Retina (tissue), 1 donor: ENCODE measurements around the gene ADM.

Experiments used
- DNase-seq: peaks from one replicate; pipeline ENCODE4 v3.0.0-alpha.2; 2016

Gene ADM

GRCh38 chr11:10291801-10292638 lies 12.9 kb upstream of the ADM start:
- no peak for DNase-seq

- DNase-seq, result peak; percentile 74
These were observed 11.2 kb upstream of the ADM start, which contains the start of gene SBF2 for GRCh38 chr11:10293423-10294289. Gene SBF2 (minus strand): TSS chr11:10294219. CDS start chr11:10294069, 150 bp downstream.

DNA sequence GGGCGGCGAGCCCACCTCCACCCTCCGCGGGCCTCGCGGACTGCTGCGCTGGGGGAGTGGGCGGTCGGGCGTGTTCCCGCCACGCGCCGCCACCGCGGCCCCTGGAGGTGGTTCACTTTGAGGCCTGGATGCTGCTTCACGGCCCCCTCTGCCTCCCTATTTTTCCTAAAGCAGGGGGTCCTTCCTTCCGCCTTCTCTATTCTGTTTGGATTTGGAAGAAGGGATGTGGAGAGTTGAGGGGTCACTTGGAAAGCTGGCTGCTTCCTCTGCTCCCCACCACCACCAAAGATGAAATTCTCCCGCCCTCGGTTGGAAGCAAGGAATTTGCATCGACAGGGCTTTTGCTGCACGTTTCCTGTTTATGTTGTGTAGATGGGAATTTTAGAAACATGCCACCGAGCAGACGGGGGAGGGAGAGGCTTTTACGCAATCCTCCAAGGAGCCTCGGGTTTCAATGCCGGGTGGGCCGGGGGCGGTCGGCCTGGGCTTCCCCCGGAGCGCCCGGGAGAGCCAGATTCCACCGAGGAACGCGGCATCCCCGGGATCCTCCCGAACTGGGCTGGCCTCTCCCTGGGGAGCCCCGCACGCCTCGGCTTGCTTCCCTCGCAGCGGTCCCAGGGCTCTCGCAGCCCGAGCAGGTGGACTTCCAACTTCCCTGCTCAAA lies 10.5 kb upstream of the ADM start:
- DNase-seq, result peak; percentile 88

DNA sequence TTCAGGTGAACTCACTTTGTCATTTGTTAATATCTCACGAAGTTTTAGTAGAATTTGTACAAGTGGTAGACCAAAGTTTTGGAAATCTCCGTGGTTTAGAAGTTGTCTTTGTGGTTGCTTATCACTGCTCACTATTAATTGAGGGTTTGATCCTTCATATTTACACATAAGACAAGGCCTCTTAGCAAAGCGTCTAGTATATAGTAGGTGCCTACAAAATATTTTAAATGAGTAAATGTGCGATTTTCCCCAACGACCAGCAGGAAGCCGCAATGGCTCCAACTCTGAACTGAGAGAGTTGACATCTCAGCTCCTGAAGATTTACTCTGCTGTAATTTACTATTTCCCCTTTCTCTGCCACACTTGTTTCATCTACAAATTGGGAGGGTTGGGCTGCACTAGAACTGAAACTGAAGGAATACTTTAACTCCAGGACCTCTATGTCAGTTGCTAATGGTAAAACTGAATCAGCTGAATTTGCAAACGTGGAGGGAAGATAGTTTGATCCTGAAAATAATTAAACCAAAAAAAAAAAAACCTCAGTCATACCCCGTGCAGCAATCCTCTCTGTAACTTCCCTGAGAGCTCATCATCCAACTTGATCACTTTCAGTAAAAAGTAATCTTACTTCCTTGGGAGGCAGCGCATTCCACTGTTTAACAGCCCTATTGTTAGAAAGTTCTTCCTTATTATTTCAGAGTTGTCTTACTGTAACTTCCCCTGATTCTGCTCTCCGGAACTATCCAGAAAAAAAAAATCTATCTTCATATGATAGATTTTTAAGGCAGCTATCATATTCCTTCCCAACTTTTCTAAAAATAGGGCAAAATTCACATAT lies 9.6 kb upstream of the ADM start:
- no peak for DNase-seq

DNA sequence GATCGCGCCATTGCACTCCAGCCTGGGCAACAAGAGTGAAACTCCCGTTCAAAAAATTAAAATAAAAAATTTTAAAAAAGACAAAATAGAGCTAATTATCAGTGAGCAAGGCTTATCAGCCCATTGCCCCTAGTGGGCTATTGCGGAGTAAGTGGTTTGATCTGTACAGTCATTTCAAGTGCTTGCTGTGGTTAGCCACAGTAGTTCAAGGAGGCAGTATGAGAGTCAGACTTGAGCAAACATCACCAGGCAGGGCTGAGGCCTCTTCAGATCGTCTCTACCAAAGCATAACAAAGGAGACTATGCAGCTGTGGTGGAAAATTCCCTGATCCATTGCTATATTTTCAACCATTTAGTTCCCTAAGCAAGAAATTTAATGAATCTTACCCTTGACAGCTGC lies 6.5 kb upstream of the ADM start:
- DNase-seq, result no peak

GRCh38 chr11:10301656-10302358 lies 3.1 kb upstream of the ADM start:
- no peak for DNase-seq

DNA sequence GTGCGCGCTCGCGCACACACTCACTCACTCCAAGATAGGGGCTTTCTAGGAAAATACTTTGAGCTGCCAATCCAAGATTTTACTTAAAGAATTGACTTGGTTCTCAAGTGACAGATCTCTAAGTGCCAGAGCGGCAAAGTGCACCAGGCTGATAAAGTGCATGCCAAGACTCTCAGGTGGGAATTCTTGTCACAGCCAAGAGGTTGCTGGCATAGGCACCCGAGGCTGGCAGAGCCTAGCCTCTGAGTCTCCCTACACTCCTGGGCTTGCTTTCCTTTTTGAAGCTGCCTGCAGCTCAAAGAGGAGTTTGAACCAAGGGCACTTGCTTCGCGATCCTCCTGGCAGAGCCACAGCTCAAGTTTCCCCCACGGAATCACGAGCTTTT lies 2.5 kb upstream of the ADM start:
- DNase-seq, result no peak

DNA sequence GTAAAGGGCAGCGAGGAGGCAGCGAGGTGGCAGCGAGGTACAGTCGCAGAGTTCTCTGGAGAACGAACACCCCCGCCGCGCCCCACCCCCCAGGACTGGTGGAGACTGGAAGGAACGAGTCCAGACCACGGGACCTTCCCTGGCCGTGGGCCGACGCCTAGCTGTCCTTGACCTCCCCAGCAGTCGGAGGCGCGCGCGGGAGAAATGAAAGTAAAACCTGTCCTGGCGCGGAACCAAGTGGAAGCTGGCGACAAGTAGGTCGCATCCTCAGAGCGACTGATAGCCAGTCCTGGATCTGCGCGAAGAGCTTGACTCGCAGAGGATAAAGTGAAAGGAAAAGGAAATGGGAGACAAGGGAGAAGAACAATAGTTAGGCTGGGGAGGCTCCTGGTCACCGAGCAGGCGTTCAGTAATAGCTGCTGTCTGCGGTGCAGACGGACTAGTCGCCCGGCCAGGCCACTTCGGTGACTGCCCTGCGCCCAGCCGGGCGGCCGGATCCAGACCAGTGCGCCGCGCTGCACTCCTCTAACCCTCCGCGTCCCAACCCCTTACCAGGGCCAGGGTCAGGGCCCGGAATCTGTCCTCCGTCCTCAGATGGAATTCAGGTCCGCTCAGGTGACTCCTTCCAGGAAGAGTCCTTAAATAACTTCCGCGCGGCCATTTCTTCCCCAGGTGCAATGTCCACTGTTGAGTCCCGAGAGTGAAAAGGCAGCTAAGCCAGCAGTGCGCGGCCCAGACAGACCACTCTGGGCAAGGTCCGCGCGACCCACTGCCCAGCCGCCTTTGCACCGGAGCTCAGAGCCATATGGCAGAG lies 1.9 kb upstream of the ADM start:
- DNase-seq, result peak; percentile 89

DNA sequence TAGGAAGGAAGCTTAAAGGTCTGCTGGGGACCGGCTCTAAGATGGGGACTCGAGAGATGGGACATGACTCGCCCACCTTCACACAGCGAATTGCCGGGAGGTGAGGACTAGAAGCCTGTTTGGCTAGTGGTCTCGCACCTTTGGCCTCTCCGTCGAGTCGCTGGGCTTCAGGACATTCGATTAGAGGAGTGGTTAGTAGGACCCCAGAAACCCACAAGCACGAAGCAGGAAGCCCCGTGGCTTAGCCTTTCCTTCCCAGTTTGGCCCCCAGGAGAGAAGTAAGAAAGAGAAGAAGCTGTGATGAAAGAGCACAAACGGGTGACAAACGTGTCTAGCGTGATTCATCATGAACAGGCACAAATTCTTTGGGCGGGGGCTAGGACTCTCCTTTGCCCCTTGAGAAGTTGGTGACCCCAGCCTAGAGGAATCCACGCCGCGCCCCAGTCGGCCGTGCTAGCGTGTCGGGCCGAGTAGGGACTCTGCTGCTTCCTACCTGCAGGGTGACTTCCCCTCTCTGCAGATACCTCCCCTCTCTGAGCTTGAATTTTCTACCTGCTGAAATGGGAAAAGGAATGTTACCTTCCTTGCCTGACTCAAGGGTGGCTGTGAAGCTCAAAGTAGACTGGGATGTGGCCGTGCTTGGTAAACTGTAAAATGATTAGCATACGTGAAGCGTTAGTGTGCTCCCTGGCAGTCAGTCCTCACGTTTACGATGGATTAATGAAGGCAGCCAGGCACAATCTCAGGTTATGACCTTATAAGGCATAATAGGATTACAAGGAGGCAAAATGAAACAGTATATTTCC lies 1.1 kb upstream of the ADM start:
- peak; percentile 66 for DNase-seq

DNA sequence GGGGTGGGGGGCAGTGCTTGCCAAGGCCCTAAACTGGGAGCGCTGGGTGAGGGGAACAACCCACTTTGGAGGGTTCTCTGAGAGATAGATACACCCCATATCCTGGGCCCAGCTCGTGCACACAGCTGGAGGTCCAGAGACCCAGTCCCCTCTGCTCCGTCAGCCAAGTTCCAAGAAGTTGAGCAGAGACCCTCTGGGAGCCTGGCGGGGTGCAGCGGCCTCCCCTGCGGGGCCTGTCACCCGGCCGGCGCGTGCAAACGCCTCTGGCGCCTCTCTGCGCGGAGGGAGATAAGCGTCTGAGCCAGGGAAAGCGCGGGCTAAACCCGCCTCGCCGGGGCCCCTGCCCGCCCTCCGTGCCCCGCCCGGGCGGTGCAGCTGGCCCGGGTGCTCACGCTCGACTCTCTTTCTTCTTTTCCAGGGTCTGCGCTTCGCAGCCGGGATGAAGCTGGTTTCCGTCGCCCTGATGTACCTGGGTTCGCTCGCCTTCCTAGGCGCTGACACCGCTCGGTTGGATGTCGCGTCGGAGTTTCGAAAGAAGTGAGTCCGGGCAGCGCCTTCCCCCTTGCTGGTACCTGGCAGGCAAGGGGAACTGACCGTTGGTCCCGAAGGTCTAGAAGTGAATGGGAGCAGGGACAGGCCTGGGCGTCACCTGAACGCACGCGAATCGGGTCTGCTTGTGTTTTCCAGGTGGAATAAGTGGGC lies 540 bp downstream of the ADM start:
- DNase-seq, result peak; percentile 74

GRCh38 chr11:10305964-10306918 lies 1.4 kb downstream of the ADM start:
- peak; percentile 76 for DNase-seq

DNA sequence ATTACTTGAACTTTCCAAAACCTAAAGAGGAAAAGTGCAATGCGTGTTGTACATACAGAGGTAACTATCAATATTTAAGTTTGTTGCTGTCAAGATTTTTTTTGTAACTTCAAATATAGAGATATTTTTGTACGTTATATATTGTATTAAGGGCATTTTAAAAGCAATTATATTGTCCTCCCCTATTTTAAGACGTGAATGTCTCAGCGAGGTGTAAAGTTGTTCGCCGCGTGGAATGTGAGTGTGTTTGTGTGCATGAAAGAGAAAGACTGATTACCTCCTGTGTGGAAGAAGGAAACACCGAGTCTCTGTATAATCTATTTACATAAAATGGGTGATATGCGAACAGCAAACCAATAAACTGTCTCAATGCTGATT lies 2.1 kb downstream of the ADM start:
- DNase-seq, result no peak

- peak; percentile 93 for DNase-seq
These were observed 2.7 kb downstream of the ADM start for GRCh38 chr11:10307400-10308200.

DNA sequence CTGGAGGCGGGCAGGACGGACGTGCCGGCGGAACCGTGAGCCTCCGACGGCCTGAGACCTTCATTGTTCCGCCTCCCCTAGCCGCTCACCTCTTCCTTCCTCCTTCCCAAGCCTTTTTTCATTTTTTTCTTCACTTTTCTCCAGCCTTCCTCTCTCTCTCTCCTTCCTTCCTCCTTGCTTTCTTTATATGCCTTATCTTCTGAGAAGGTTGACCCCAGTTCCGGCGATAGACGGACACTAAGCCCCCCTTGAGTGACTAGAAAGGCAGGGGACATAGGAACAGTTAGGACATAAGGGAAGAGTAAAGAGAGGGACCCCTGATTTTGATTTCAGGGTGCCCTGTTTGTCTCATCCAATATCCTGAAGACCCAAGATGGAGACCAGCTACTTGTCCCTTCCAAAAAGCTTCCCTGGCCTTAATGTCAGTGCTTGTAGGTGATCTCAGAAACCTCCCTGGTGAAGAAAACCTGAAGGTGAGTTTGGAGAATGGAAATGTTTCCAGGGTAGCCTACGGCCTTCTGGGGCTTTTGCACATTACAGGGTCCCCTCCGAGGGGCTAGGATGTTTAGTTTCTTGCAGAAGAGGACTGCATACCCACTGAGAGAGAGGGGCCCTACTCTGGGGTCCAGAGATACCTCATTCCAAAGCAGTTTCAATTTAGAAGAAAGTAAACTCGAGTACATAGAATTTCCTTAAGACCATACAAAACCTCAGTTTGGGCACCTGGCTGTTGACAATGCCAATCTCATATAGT lies 3.5 kb downstream of the ADM start:
- no peak for DNase-seq

- peak; percentile 22 for DNase-seq
These were observed 4.6 kb downstream of the ADM start for GRCh38 chr11:10309163-10310093.
